Measurements from ENCODE around the gene DDHD1.

Gene DDHD1

DNA sequence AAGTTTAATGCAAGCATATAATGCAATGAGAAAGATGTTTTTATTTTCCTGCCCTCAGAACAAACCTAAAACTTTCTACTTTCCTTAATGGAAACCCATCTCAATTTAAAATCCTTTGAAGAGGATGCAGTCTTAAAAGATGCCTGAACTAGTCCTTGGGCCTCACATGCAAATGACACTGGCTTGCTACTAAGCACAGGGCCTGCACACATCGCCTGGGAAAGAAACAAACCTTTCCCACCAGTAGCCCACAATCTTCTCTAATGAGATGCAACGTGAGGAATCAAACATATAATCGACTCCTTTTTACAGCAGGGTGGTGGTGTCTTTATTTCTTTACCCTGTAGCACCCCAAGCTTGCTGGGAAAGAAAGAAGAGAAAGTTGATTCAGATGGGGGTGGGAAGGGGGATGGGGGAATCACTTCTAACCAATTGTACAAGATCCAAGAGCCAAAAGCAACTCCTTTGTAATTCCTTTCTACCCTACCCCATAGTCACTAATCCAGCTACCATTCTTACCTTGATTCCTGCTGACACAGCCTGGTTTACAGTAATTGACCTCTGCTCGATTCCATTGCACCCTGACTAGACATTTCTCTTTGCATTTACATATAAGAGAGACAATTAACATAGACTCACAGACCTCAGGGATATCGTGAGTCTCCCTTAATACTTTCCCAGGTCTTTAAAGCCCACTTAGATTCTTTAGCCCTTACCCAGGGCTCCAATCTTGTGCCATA, 132.8 kb downstream of the DDHD1 start:
- Mint-ChIP-seq H3K4me1 (ENCODE audit: low read depth) (no peaks in the 10 kb centered on the region), H3K9me3 (no peaks in the 10 kb centered on the region), H3K27ac (no peak overlapping the region), H3K36me3 (ENCODE audit: low read depth) (no peaks in the 10 kb centered on the region), H3K4me3 (no peak overlapping the region), H3K27me3 (no peaks in the 10 kb centered on the region)
- intact Hi-C loops (cut with micrococcal nuclease), result no loop called here

DNA sequence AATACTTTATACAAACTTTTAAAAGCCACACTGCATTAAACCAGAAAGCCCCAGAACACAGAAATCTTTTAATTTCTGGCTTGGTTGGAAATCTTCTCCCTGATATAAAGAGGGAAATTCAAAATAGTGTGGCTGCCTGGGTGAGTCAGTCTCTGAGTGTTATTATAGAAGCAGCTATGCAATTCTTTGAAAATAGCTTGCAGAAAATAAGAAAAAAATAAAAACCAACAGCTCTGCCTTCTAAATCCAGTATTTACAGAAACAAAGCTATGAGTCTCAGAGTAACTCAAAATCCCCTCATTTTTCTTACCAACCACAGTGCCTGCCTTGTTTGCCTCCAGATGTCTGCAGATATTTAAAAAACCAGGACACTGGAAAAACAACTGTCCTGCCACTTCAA, 133.7 kb downstream of the DDHD1 start:
- no peak overlapping the region for H3K27ac Mint-ChIP-seq
- H3K4me1 Mint-ChIP-seq (ENCODE audit: low read depth), result no peaks in the 10 kb centered on the region
- intact Hi-C loops (cut with micrococcal nuclease), result no loop called here
- H3K27me3 Mint-ChIP-seq, result no peaks in the 10 kb centered on the region
- no peaks in the 10 kb centered on the region for H3K36me3 Mint-ChIP-seq (ENCODE audit: low read depth)
- no peaks in the 10 kb centered on the region for H3K9me3 Mint-ChIP-seq
- no peak overlapping the region for H3K4me3 Mint-ChIP-seq

DNA sequence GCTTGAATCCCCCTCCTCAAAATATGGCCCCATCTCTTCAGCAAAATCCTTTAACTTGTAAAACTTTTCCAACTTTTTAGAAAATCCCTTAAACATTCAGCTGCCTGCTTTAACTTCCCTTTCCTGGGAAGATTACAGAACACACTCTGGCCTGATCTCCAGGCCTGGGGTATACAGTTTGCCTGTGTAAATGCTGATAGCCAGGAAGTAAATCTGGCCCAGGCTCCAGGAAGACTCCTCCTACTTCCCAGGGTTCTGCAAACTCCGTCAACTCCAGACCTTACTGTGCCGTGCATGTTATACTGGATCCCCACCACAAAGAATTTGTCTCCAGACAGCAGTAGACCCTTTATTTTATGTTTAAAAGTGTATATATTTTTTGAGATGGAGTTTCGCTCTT, 135.3 kb downstream of the DDHD1 start:
- Mint-ChIP-seq H3K4me3 (no peak overlapping the region), H3K9me3 (no peaks in the 10 kb centered on the region), H3K36me3 (ENCODE audit: low read depth) (no peaks in the 10 kb centered on the region), H3K4me1 (ENCODE audit: low read depth) (no peaks in the 10 kb centered on the region), H3K27ac (no peak overlapping the region), H3K27me3 (no peaks in the 10 kb centered on the region)
- intact Hi-C loops (cut with micrococcal nuclease), result no loop called here

DNA sequence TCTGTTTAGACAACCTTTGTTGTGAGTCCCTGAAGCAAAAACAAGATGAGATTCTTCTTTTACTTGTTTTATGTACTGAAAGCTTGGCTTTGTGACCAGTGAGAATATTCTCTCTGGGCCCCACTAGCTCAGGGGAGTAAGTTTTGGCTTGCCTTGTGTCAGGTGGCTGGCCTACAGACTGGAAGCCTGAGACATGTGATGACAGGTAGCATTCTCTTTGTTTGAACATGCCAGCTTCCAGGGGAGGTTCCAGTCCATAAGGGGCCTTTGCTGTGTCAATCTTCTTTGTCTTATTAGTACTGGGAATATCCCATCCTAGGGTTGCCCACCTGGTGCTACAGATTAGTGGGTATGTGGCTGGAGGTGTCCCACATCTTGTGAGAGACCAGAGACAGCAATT, 136.2 kb downstream of the DDHD1 start:
- Mint-ChIP-seq H3K4me1 (ENCODE audit: low read depth) (no peaks in the 10 kb centered on the region), H3K27me3 (no peaks in the 10 kb centered on the region), H3K36me3 (ENCODE audit: low read depth) (no peaks in the 10 kb centered on the region), H3K4me3 (no peak overlapping the region), H3K27ac (no peak overlapping the region), H3K9me3 (no peaks in the 10 kb centered on the region)
- intact Hi-C loops (cut with micrococcal nuclease), result no loop called here

DNA sequence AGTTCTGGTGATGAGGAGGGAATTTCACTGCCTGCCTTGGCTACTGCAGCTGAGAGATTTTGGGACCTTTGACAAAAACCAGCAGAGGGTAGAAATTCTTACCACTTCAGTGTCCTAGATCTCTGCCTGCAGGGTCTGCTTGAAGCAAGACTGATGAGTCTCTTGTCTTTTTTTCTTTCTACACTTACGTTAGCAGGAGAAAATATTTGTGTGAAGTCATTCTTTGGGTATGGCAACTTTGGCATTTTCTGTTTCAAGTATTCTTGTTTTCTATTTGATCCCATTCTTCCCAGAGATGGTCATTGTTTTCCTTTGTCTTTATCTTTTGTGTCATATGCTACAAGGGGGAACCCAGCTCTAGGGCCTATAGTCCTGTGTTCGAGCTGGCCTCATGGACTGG, 136.6 kb downstream of the DDHD1 start:
- no peaks in the 10 kb centered on the region for H3K4me1 Mint-ChIP-seq (ENCODE audit: low read depth)
- H3K4me3 Mint-ChIP-seq, result no peak overlapping the region
- intact Hi-C loops (cut with micrococcal nuclease), result no loop called here
- no peaks in the 10 kb centered on the region for H3K27me3 Mint-ChIP-seq
- H3K9me3 Mint-ChIP-seq, result no peaks in the 10 kb centered on the region
- H3K36me3 Mint-ChIP-seq (ENCODE audit: low read depth), result no peaks in the 10 kb centered on the region
- H3K27ac Mint-ChIP-seq, result no peak overlapping the region

DNA sequence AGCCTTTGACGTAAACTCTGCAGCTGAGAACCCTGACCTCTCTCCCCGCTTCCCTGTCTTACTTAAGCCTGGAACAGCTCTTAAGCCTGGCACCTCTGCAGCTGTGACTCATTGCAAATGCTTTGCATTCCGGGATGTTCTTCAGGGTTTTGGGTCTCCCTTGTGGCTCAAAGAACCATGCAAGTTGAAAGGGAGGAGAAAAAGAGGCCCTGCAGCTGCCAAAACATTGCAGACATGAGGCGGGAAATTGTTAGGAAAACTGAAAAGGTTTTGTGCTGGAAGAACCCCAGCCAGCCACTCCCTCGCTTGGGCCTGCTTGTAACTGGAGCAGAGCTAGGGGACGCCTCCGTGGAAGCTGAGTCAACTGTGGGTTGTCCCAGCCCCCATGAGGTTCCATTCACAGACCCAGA, 142.1 kb downstream of the DDHD1 start:
- Mint-ChIP-seq H3K4me1 (ENCODE audit: low read depth) (peaks cover 5% of the 10 kb centered on the region), H3K4me3 (no peak overlapping the region), H3K36me3 (ENCODE audit: low read depth) (no peaks in the 10 kb centered on the region), H3K27ac (no peak overlapping the region), H3K9me3 (no peaks in the 10 kb centered on the region), H3K27me3 (no peaks in the 10 kb centered on the region)
- intact Hi-C loops (cut with micrococcal nuclease), result no loop called here

DNA sequence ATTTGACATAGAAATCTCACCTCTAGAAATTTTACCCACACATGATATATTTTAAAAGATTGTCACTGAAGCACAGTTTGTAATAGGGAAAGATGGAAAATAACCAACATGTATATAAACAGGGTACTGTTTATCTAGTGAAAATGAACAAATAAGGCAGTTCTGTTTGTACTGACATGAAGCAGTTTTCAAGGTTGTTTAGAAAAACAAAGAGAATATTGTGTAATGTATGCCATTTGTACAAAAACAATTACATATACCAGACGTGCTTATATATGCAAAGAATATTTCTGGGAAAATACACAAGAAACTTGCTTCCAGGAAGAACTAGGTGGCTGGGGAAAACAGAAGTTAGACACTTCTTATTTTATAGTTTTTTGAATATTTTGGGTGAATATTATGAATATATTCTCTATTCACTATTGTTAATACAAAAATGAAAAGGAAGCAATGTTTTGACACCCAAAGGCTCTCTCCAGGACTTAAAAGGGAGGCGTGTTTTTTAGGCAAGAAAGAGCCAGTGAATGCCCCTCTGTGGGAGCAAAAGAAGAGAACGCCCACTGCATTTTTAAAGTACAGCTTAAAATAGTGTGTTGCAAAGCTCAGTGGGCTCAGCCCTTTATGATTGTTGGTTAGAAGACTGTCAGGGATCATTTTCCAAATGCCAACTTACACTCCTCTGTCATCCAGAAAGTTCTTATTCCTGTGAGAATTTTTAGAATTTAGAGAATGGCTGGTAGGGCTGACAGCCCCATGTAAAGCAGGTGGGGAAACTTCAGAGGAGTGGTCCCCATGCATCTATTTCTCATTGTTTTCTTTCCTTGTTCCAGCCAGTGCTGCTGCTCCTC, 142.7 kb downstream of the DDHD1 start:
- intact Hi-C loops (cut with micrococcal nuclease), result no loop called here

DNA sequence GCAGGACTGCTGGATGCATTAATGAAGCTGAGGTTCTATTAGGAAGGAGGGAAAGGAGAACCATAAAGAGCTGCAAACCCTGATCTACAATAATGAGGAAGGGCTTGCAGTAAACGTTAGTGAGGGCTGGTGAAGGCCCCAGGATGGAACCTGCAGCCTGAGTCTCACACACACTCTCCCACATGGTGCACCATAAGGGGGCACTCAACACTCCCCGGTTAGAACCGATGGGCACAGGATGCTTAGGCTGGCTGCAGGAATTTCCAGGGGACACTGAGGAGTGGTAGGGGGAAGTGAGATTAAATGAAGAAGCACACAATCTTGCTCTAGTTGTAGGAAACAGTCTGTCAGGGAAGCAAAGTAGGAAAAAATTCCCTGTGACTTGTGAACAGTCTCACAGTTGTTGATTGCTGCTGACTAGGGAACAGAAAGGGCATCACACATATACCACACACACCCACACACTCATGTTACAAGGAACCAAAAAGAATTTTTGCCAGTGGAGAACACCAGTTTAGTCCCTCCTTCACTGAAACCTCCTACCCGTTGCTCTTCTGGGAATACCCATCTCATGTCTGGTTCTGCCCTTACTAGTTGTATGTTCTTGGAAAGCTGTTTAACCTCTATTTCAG, 146.1 kb downstream of the DDHD1 start:
- Mint-ChIP-seq H3K27me3 (no peaks in the 10 kb centered on the region), H3K27ac (no peak overlapping the region), H3K9me3 (no peaks in the 10 kb centered on the region), H3K4me1 (ENCODE audit: low read depth) (peaks cover 5% of the 10 kb centered on the region), H3K4me3 (no peak overlapping the region), H3K36me3 (ENCODE audit: low read depth) (no peaks in the 10 kb centered on the region)
- intact Hi-C loops (cut with micrococcal nuclease), result no loop called here

More for the DNA sequence above, 142.7 kb downstream of the DDHD1 start:
- Mint-ChIP-seq H3K27me3 (no peaks in the 10 kb centered on the region), H3K4me3 (no peak overlapping the region), H3K9me3 (no peaks in the 10 kb centered on the region), H3K4me1 (ENCODE audit: low read depth) (peaks cover 5% of the 10 kb centered on the region), H3K36me3 (ENCODE audit: low read depth) (no peaks in the 10 kb centered on the region), H3K27ac (no peak overlapping the region)

DNA sequence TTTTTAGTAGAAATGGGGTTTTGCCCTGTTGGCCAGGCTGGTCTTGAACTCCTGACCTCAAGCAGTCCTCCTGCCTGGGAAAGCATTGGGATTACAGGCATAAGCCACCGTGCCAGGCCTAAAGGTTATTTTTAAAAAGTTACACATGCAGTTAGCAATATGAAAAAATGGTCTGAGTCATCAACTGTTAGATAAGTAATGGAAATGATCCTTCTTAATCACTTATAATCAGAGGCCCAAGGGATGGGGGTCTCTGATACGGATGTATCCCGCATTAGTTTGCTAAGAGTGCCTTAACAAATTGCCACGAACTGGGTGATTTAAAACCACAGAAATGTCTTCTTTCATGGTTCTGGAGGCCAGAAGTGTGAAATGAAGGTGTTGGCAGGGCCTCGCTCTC, 148.1 kb downstream of the DDHD1 start:
- no peak overlapping the region for H3K4me3 Mint-ChIP-seq
- H3K27me3 Mint-ChIP-seq, result peaks cover 2% of the 10 kb centered on the region
- no peak overlapping the region for H3K27ac Mint-ChIP-seq
- no peaks in the 10 kb centered on the region for H3K9me3 Mint-ChIP-seq
- H3K36me3 Mint-ChIP-seq (ENCODE audit: low read depth), result no peaks in the 10 kb centered on the region
- intact Hi-C loops (cut with micrococcal nuclease), result no loop called here
- H3K4me1 Mint-ChIP-seq (ENCODE audit: low read depth), result peaks cover 5% of the 10 kb centered on the region

DNA sequence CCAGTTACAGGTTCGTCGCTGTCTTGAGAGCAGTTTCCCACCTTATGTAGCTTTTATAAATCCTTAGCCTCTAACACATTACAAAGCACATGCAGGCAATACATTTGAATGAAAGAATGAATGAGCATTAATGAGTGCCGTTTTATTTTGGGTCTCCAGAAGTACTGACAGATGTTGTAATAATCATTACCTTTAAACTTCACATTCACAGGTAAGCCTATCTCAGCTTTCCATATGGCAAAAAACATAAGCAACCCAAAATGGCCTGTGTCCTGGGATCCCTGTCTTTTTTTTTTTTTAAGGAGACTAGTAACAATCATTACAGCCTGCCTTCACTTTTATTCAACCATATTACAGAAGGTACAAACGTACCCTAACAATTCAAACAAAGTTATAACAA, 149.3 kb downstream of the DDHD1 start:
- intact Hi-C loops (cut with micrococcal nuclease), result no loop called here
- H3K36me3 Mint-ChIP-seq (ENCODE audit: low read depth), result no peaks in the 10 kb centered on the region
- no peak overlapping the region for H3K4me3 Mint-ChIP-seq
- H3K4me1 Mint-ChIP-seq (ENCODE audit: low read depth), result peaks cover 5% of the 10 kb centered on the region
- no peak overlapping the region for H3K27ac Mint-ChIP-seq
- no peaks in the 10 kb centered on the region for H3K9me3 Mint-ChIP-seq
- H3K27me3 Mint-ChIP-seq, result peaks cover 2% of the 10 kb centered on the region

DNA sequence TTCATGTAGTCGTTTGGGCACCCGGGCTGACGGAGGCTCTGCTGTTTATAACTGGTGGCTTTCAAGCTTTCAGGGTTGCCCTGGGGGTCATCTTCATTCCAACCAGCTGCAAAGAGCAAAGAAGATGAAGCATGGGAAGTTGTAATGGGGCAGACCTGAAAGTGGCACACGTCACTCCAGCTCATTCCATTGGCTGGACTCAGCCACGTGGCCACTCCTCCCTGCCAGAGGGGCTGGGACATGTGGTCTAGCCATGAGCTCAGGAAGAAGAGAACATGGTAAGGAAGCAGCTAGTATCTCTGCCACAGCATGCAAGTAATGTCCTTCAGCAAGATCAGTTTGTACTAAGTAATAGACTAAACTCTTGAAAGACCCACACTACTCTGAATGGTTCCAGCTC, 150.5 kb downstream of the DDHD1 start:
- Mint-ChIP-seq H3K9me3 (no peaks in the 10 kb centered on the region), H3K36me3 (ENCODE audit: low read depth) (no peaks in the 10 kb centered on the region), H3K4me3 (no peak overlapping the region), H3K4me1 (ENCODE audit: low read depth) (peaks cover 5% of the 10 kb centered on the region), H3K27ac (no peak overlapping the region), H3K27me3 (peaks cover 2% of the 10 kb centered on the region)
- intact Hi-C loops (cut with micrococcal nuclease), result no loop called here

DNA sequence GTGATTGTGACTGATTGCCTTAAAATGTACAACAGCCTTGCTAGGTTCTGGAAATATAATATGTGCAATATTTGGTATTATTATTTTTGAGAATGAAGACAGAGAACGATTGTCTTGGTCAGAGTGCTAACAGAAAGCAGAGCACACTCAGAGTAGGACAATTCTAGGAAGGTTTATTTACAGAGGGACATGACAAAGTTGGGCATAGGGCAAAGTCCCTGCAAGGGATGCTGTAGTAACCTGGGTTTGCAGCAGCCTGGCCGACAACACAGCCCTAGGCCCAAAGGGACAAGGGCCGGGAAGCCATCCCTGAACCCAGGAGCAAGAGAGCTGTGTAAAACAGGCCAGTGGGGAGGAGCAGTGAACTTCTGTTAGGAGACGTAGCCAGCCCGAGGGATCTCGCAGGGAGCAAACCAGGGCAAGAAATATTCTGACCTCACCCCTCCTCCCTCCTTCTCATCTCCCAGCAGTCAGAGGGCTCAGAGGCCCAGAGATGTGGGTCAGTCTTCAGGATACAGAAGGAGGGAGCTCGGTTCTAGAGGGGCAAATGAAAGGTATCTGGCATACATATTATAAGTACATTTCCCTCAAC, 151.2 kb downstream of the DDHD1 start:
- intact Hi-C loops (cut with micrococcal nuclease), result no loop called here
- Mint-ChIP-seq H3K27ac (no peak overlapping the region), H3K4me3 (no peak overlapping the region), H3K36me3 (ENCODE audit: low read depth) (no peaks in the 10 kb centered on the region), H3K9me3 (no peaks in the 10 kb centered on the region), H3K27me3 (peaks cover 2% of the 10 kb centered on the region), H3K4me1 (ENCODE audit: low read depth) (peaks cover 2% of the 10 kb centered on the region)

DNA sequence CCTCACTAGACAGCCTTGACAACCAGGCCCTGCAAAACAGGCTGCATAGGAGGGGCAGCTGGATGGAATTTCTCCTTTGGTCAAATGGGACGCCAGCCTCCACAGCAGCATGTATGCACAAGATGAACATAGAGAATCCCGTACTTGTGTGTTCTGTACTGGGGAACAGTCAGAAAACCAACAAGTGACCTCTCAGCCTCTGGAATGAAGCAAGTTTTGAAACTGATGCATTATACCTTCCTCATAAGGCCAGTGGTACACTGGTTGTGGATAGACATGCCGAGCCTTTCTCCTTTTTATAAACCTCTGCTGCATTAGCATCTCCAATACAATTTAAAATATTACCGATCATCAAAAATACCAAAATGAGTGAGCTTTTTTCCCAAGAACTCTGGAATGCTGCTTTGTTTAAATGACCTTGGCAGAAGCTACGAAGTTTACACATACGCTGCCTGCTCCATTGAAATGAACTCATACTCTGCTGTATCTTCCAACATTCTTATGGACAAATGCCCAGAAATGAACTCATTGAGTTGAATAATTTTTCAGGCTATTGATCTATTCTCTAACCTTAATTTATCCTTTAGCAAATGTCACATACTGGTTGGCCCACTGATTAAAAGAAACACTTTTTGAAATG, 154.6 kb downstream of the DDHD1 start:
- H3K4me1 Mint-ChIP-seq (ENCODE audit: low read depth), result no peaks in the 10 kb centered on the region

DNA sequence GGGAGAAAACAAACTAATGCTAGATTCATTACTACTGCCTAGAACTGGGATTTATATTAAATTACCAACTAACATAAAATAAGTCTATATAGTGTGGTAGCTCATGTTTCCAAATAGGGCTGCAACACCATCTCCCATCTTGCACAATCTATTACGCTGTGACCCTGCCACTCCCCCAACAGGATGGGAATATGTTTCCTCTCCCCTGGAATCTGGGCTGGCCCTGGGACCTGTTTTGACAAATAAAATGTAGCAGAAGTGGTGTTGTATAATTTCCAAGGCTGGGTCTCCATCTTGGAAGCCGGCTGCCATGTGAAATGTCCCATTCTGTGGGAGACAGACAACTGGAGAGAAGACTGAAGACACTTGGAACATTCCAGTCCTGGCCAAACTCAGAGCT, 156.6 kb downstream of the DDHD1 start:
- Mint-ChIP-seq H3K27me3 (peaks cover 2% of the 10 kb centered on the region), H3K9me3 (no peaks in the 10 kb centered on the region), H3K4me1 (ENCODE audit: low read depth) (no peaks in the 10 kb centered on the region), H3K4me3 (no peak overlapping the region), H3K27ac (no peak overlapping the region), H3K36me3 (ENCODE audit: low read depth) (no peaks in the 10 kb centered on the region)
- intact Hi-C loops (cut with micrococcal nuclease), result no loop called here

More for the DNA sequence above, 154.6 kb downstream of the DDHD1 start:
- Mint-ChIP-seq H3K27me3 (peaks cover 2% of the 10 kb centered on the region), H3K27ac (no peak overlapping the region), H3K36me3 (ENCODE audit: low read depth) (no peaks in the 10 kb centered on the region), H3K9me3 (no peaks in the 10 kb centered on the region), H3K4me3 (no peak overlapping the region)
- intact Hi-C loops (cut with micrococcal nuclease), result no loop called here
